ENCODE results near the gene CALCB.

The CALCB gene

GRCh38 chr11:15127341-15127740 is 53.9 kb downstream of the CALCB start:
- Mint-ChIP-seq H3K27ac (no peak overlapping the region), H3K9me3 (no peaks in the 10 kb centered on the region), H3K36me3 (no peaks in the 10 kb centered on the region), H3K4me1 (no peaks in the 10 kb centered on the region), H3K27me3 (peaks cover 5% of the 10 kb centered on the region), H3K4me3 (no peak overlapping the region)
